SK-N-MC (cell line): ENCODE results near the gene PIK3R2.

Source experiments
- EZH2 ChIP-seq: fragments of 200-600 bp; sonication (generic); IDR thresholded peaks from one replicate; pipeline ENCODE4 v1.6.1; 2017; ENCODE audit warnings: antibody characterized with exemption
- FOXP2 ChIP-seq: optimal IDR thresholded peaks from 2 replicates; pipeline ENCODE3; 2011; ENCODE audit warnings: mild to moderate bottlenecking, moderate library complexity; ENCODE audit not compliant: insufficient read depth; ENCODE audit errors: extremely low read length, control extremely low read depth
- POLR2AphosphoS5 ChIP-seq: IDR thresholded peaks from 2 replicates; pipeline ENCODE4 v1.6.1; 2012; ENCODE audit warnings: mild to moderate bottlenecking, low read depth, low read length, borderline replicate concordance

- TF ChIP-seq EZH2 (no peak), FOXP2 (no peak), POLR2AphosphoS5 (no peak)
Observed at GRCh38 chr19:18144361-18144760, 8.6 kb upstream of the PIK3R2 start.
